HG02981 (cell line): ENCODE measurements around the gene CDHR5.

Source experiments
- ATAC-seq: cut with Tn5 transposase; IDR thresholded peaks from one replicate; pipeline ENCODE4 v1.9.1; 2021; ENCODE audit warnings: mild to moderate bottlenecking, moderate library complexity; ENCODE audit not compliant: unreplicated experiment

The CDHR5 gene

DNA sequence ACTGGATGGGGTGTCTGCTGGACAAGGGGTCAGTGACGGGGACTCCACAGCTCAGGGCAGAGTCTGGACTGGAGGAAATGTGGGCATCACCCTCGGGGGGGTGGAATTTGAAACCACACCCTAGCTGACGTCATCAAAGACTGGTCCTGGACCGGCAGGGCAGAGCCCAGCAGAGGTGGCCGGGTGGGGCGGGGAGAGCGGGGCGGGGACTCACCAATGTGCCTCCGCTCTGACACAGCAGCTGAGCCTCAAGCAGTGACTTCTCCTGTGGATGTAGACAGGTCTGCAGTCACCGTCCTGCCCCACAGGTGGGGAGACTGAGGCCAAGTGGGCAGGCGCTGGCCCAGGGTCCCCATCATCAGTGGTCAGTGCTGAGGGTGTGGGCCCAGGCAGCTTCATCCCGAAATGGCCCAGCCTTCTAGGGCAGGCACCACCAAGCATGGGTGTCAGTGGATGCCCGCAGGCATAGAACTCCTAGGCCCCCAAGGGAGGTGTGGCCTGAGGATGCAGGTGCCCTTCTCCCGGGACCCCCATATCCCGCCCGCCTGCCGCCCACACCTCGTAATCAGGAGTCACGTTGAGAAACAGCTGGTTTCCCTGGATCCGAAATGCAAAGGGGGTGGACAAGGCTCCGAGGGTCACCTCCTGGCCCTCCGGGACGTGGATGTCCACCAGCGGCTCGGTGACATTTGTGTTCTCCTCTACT lies 603 bp downstream of the CDHR5 start:
- no peak for ATAC-seq

DNA sequence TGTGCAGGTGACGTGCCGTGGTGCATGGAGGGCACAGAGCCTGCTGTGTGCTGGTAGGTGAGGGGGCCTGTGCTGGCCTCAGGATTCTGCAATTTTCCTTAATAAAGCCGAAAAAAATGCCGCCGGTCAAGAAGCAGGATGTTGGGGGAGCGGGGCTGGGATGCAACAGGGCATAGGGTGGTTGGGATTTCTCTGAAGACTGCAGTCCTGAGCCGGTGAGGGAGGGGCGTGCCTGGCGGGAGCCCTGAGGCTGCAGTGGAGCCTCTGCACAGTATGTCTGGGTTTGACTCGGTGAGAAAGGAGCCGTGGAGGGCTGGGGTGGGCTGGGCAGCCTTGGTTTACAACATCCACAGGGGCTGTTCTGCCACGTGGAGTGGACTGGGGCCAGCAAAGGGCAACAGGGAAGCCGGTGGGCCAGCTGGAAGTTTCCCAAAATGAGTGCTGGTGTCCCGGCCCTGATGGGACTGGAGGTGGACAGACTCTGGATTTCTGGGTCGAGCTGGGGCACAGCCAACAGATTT lies 1.3 kb downstream of the CDHR5 start:
- no peak for ATAC-seq

- no peak for ATAC-seq
These were observed 2.9 kb downstream of the CDHR5 start for GRCh38 chr11:621838-622237.

- no peak for ATAC-seq
These were observed 3.6 kb downstream of the CDHR5 start for GRCh38 chr11:620935-621814.

- no peak for ATAC-seq
These were observed 4.6 kb downstream of the CDHR5 start for GRCh38 chr11:620201-620600.

- no peak for ATAC-seq
These were observed 5.1 kb downstream of the CDHR5 start for GRCh38 chr11:619628-620050.

GRCh38 chr11:618856-619627 lies 5.7 kb downstream of the CDHR5 start:
- no peak for ATAC-seq

- no peak for ATAC-seq
These were observed 6.7 kb downstream of the CDHR5 start for GRCh38 chr11:617912-618682.

DNA sequence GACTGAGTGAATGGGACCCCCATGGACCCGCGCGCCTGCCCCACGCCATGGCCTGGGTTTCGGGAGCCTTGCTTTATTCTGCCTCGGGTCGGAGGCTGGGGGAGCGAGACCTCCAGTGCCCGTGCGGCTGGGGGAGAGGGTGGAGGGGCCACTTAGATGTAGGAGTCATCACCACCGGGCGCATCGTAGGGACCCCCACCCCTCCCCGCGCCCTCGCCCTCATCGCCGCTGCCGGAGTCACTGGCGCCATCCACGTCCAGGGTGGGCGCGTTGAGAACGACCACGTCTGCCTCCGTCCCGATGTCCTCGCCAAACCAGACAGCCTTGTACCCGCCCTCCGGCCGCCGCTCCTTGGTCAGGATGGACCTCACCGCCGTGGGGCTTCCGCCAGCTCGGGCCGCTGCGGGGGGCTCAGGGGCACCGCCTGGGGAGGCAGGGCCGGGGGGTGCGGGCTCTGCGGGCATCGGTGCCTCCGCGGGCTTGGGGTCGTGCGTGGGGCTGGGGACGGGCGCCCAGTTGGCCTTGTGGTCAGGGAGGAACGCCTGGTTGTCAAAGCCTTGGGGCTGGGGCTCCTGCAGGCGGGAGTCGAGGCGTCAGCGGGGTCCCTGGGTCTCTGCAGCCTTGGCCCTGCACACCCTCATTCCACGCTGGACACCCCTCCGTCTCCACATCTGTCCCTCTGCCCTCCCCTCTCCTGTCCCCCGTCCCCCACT lies 7.4 kb downstream of the CDHR5 start:
- no peak for ATAC-seq

DNA sequence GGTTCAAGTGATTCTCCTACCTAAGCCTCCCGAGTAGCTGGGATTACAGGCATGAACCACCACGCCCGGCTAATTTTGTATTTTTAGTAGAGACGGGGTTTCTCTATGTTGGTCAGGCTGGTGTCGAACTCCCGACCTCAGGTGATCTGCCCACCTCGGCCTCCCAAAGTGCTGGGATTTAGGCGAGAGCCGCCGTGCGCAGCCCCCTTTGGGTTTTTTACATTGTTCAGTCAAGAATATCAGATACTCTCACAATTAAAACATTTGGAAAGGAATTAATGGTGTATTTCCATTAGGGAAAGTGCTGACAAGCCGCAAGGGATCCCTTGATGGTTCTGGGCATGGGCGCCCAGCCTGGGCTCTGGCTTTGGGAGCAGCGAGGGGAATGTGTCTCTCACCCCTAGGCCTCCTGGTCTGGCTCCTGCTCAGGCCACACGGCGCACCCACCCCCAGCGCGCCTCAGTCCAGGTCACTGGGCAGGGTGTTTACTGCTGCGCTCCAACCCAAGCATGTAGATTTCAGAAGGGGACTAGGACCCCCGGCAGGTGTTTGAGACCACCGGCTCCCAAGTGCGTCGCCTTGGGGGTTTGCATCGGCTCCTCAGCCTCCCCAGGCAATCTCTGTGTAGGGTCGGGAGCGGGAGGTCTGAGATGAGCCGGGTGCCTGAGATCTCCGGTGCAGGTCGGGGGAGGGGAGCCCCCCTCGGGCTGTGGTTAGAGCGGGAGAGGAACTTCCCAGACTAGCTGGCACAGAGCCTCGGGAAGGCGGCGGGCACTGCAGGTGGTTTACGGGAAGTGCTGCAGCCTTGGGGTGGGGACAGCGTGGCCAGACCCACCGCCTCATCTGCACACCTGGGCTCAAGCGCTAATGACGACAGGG lies 8.2 kb downstream of the CDHR5 start:
- ATAC-seq = no peak

DNA sequence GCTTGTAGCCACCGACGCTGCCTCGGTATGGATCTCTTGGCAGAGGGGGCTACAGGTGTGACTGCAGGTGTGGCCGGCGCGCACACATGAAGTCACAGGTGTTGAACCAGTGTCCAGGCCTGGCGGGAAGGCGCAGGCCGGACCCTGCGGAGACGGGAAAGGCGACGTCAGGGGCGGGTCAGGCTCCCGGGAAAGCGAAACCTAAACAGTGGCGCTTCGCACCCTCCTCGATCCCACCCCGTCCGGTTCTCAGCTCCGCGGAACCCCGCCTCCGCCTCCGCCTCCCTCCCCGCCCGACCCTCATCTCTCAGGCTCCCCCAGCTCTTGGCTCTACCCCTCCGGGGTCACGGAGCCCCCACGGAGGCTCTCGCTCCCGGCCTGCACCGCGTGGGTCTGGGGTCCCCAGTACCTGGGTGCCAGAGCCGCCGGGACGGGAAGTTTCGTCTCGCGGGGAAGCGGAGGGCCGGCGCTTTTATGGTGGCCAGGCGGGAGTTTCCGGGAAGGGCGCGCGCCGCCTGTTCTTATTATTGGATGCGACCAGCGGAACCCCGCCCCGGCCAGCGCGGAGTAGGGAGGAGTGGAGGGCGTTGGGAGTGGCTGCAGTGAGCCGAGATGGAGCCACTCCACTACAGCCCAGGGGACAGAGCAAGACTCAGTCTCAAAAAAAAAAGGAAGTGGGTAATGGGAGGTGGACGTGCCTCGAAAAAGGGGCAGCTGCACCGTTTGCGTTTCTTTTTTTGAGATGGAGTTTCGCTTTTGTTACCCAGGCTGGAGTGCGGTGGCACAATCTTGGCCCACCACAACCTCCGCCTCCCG lies 9.0 kb downstream of the CDHR5 start, which contains the start of gene IRF7:
TSS of gene IRF7 (minus strand) at position 447 of the 816 bp plus-strand sequence. CDS start 586 bp downstream, outside the sequence.
- ATAC-seq = peak; percentile 85

- ATAC-seq = no peak
These were observed 9.9 kb downstream of the CDHR5 start for GRCh38 chr11:614623-615503.

DNA sequence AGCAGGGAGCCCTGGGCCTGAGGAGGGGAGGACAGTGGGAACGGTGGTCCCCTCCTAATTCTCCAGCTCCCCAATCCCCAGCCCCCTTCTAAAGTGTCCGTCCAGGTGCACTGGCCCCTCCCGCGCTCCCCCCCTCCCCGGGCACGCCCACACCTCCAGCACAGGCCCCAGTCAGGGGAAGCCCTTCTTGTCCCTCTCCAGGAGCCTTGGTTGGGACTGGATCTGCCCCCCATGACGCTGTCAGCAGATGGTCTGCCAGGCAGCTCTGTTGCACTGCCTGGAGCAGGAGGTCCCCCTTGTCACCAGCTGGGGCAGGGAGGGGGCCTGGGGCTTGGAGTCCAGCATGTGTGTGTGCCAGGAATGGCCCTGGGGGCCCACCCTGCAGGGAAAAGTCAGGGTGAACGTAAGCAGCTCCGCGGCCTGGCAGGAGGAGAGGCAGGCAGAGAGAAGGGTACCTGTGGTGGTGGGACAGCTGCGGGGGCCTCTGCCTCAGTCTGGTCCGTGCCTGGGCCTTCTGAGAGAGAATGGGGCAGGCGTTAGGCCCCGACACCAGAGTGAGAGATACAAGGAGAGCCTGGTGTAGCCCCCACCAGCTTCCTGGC lies 10.6 kb downstream of the CDHR5 start:
- ATAC-seq = no peak

DNA sequence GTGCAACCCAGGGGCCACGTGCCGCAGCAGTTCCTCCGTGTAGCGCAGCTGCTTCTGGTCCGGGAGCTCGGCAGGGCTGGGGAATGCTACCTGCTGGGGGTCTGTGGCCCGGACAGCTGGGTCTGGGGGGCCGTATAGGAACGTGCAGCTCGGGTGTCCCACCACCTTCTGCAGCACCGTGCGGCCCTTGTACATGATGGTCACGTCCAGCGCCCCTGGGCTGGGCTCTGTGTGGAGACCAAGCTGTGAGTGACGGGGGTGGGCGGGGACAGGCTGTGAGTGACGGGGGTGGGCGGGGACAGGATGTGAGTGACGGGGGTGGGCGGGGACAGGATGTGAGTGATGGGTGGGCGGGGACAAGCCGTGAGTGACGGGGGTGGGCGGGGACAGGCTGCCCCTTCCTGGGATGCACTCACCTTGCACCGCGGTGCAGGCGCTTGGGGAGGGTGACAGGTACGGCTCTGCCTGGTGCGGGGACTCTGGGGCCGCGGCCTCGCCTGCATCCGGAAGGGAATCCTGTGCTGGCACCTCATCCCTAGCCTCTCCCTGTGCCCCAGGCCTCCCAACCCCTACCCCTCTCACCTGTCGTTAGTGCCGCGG lies 11.3 kb downstream of the CDHR5 start:
- ATAC-seq = no peak

DNA sequence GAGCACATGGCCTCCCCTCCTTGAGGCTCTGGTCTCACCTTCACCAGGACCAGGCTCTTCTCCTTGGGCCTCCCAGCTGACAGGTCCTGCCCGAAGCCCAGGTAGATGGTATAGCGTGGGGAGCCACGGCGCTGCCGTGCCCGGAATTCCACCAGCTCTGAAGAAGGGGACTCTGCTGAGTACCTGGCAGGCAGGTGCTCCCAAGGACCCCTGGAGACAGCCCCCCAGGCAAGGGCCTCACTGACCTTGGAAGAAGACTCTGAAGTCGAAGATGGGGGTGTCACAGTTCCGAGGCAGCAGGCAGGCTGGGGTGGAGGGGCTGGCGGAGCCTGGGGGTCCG lies 11.8 kb downstream of the CDHR5 start:
- ATAC-seq = no peak
